Fibroblast of lung (primary cell): Measurements from ENCODE around the gene CCDC102B.

Source experiments
- CTCF ChIP-seq, 2 donors: IDR thresholded peaks in 1 of 2; conservative IDR thresholded peaks in 1 of 2; 1 replicate in 1 of 2; 2 replicates in 1 of 2; pipeline ENCODE4 v1.5.1; 2011 to 2012; ENCODE audit warnings: low read length in 2 of 2, control low read depth in 1 of 2, inconsistent platforms in 1 of 2, low read depth in 1 of 2, mild to moderate bottlenecking in 1 of 2
- EZH2 ChIP-seq: IDR thresholded peaks from 2 replicates; pipeline ENCODE4 v1.5.1; 2012; ENCODE audit warnings: low read length, control low read depth, mild to moderate bottlenecking; ENCODE audit errors: missing control alignments

DNA sequence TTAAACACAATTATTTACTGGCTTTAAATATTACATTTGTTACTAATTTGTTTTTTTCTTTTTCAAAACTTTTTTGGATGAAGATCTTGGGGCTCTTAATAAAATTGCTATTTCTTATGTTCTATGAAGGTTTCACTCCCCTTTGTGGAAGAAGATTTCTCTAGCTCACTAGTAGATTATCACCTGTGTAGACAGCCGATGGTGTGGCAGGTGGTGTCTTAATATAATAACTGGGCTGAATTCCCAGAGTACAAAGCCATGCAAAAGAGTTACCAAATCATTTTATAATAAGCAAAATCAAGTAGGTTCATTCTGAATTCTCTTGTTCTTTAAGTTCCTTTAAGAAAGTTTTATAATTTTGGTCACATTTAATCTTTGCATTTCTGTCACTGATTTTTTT, 233.7 kb downstream of the CCDC102B start:
- TF ChIP-seq CTCF (conservative IDR thresholded peaks at IDR 0.05 in 1 of 2, IDR thresholded peaks at IDR 0.05 in 1 of 2; ENCODE audit: low read depth in 1 of 2, low read length in 2 of 2) (no peak), EZH2 (no peak)
